SK-N-MC (cell line): ENCODE results near the gene PDE4B.

Experiments used
- DNase-seq: peaks from one replicate; pipeline ENCODE4 v3.0.0-alpha.2; 2011; ENCODE audit warnings: low read depth, low spot score
- H3K27ac ChIP-seq: fragments of 200-600 bp; sonication (generic); 2 replicates; pipeline ENCODE4 v1.5.1; 2016; ENCODE audit warnings: mixed run types
- H3K36me3 ChIP-seq: fragments of 200-600 bp; sonication (generic); 2 replicates; pipeline ENCODE4 v1.6.1; 2017; ENCODE audit warnings: antibody characterized with exemption, low read length, mixed read lengths; ENCODE audit not compliant: insufficient read depth
- H3K4me3 ChIP-seq: fragments of 200-600 bp; sonication (generic); 2 replicates; pipeline ENCODE4 v1.5.1; 2016
- H3K9ac ChIP-seq: fragments of 200-600 bp; sonication (generic); 2 replicates; pipeline ENCODE4 v1.8.0; 2017; ENCODE audit warnings: mixed run types, mixed read lengths; ENCODE audit not compliant: insufficient read length
- H3K9me3 ChIP-seq: fragments of 200-600 bp; sonication (generic); 2 replicates; pipeline ENCODE4 v1.6.1; 2017; ENCODE audit warnings: low read depth, mild to moderate bottlenecking, antibody characterized with exemption, low read length, moderate library complexity, mixed read lengths
- EZH2 ChIP-seq: fragments of 200-600 bp; sonication (generic); IDR thresholded peaks from one replicate; pipeline ENCODE4 v1.6.1; 2017; ENCODE audit warnings: antibody characterized with exemption
- FOXP2 ChIP-seq: optimal IDR thresholded peaks from 2 replicates; pipeline ENCODE3; 2011; ENCODE audit warnings: mild to moderate bottlenecking, moderate library complexity; ENCODE audit not compliant: insufficient read depth; ENCODE audit errors: extremely low read length, control extremely low read depth
- POLR2AphosphoS5 ChIP-seq: IDR thresholded peaks from 2 replicates; pipeline ENCODE4 v1.6.1; 2012; ENCODE audit warnings: mild to moderate bottlenecking, low read depth, low read length, borderline replicate concordance

The PDE4B gene

DNA sequence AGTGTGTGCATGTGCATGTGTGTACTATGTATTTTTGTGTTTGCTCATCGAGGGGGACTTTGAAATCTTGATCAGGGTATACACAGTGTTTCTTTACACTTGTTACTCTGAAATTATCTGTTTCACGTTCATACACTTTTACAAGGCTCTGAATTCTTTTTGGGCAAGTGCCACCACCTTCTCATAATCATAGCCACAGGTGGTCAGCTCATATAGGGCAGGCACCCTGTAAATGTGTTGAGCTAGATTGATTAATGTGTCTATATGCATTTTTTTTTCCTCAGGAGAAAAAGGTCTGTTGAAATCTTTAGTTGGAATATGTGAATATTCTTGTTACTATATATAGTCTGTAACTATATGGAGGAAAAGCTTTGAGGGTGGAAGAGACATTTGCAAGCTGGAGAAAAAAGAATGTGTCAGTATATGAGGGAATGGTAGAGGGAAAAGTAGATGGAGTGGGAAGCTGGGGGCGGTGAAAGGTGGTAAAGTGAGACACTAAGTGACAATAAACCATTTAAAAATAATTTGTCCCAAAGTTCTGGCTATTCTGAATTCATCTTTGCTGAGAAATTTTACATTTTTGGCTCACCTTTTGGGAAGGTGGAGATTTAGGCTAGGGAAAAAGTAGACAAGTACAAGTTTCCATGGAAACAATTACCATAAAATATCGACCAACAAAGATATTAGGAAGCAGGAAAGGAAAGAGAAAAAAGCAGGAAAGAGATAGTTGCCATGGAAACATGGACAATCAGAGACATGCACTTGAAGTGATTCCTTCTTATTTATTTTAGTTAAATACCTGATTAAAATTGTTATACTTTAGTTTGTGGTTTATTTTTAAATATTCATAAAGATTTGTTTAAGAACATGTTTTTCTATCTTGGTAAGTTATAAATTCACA lies 277.5 kb downstream of the PDE4B start:
- Histone ChIP-seq H3K4me3 (no peak overlapping the region), H3K36me3 (no peaks in the 10 kb centered on the region), H3K9ac (no peak overlapping the region), H3K9me3 (no peaks in the 10 kb centered on the region), H3K27ac (no peak overlapping the region)
- TF ChIP-seq FOXP2 = no peak
- TF ChIP-seq POLR2AphosphoS5 = no peak
- no peak for TF ChIP-seq EZH2
- no peak for DNase-seq

DNA sequence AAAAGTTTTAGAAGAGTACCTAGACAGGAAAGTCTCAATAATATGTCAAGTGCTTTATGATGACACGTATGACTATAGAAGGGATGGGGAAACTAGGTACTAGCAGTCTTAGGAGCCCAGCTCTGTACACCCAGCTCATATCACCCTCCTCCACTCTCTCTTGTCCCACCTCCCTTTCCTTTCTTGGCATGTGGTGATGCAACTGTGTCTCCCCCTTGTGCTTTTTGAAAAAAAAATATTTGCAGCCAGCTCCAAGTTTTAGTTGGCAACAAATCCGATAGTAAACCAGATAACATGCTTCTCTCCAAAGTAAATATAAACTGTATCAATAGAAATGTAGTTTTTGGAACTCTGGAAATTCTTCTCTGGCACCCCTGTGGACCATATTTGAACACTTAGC lies 280.7 kb downstream of the PDE4B start:
- H3K36me3 ChIP-seq = no peaks in the 10 kb centered on the region
- no peaks in the 10 kb centered on the region for H3K9me3 ChIP-seq
- no peak for DNase-seq
- H3K27ac ChIP-seq = no peak overlapping the region
- no peak overlapping the region for H3K4me3 ChIP-seq
- no peak for TF ChIP-seq FOXP2
- TF ChIP-seq POLR2AphosphoS5 = no peak
- TF ChIP-seq EZH2 = no peak
- H3K9ac ChIP-seq = no peak overlapping the region

DNA sequence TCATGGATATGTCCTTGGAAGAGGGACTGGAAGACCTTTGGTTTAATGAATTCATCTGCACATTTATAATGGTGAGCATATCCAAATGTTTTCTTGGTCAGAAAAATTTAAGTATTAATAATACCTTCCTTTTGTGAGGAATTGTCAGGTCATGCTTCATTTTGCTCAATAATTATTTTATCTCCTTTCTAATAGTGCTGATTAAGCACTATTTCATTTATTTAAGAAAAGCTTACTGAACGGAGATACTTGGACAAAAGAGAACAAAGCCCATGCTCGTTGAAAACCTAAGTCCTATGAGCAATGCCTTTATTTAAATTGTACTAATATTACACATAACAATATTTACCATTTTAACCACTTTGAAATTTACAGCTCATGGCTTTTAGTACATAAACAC lies 281.5 kb downstream of the PDE4B start:
- H3K4me3 ChIP-seq = no peak overlapping the region
- H3K9me3 ChIP-seq = no peaks in the 10 kb centered on the region
- DNase-seq = no peak
- H3K27ac ChIP-seq = no peak overlapping the region
- H3K9ac ChIP-seq = no peak overlapping the region
- H3K36me3 ChIP-seq = no peaks in the 10 kb centered on the region
- TF ChIP-seq EZH2 (no peak), FOXP2 (no peak), POLR2AphosphoS5 (no peak)

DNA sequence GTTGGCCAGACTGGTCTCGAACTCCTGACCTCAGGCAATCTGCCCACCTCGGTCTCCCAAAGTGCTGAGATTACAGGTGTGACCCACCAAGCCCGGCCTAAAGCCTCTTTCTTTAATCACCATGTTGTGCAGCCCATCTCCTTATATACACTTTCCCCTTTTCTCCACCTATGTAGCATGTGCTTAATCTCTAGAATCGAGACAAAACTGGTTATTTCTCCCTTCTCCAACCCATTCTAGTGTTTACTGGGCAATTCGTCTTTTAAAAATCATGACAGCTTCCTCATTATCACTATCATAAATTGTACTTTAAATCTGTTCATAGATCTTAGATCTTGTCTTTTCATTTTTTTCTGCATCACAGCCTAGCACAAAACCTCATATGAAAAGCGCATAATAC lies 285.7 kb downstream of the PDE4B start:
- H3K9ac ChIP-seq = no peak overlapping the region
- H3K27ac ChIP-seq = no peak overlapping the region
- DNase-seq = no peak
- no peak overlapping the region for H3K4me3 ChIP-seq
- H3K36me3 ChIP-seq = no peaks in the 10 kb centered on the region
- no peaks in the 10 kb centered on the region for H3K9me3 ChIP-seq
- TF ChIP-seq FOXP2 = no peak
- no peak for TF ChIP-seq POLR2AphosphoS5
- no peak for TF ChIP-seq EZH2

DNA sequence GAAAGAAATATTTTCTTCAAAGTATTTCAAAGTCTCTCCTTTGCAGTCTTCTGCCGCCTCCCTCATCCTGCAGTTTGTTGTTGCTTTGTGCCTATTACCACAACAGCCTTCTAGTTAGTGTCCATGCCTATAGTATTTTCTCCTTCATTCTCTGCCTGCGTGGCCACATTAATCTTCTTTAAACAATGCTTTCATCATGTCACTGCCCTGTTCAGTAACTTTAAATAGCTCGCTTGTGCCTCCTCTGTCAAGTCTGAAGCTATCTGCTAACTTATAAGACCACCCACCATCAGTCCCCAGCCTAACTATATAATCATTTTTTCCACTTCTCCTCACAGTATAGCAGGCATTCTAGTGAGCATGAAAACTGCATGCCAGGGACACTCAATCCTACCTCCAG lies 290.3 kb downstream of the PDE4B start:
- TF ChIP-seq POLR2AphosphoS5 (no peak), EZH2 (no peak), FOXP2 (no peak)
- H3K4me3 ChIP-seq = no peak overlapping the region
- H3K27ac ChIP-seq = no peak overlapping the region
- no peaks in the 10 kb centered on the region for H3K36me3 ChIP-seq
- no peaks in the 10 kb centered on the region for H3K9me3 ChIP-seq
- no peak for DNase-seq
- H3K9ac ChIP-seq = no peak overlapping the region

DNA sequence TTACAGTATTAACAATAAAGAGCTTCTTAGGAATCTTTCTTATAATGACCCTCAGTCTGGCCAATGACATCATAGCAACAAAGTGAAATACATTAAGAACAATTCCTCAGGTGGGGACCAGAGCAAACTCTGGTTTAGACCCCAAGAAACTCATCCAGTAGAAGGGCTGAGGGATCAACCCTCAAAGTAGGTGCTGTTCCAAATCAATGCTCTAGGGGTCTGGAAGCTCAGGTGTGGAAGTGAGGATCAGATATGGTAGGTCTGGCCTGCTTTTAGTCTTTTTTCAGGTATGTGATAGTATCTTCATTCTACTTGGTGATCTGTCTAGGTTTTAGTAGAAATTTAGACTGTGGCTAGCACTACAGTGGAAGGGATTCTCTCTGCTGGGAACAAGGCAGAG lies 291.7 kb downstream of the PDE4B start:
- Histone ChIP-seq H3K9me3 (no peaks in the 10 kb centered on the region), H3K36me3 (no peaks in the 10 kb centered on the region), H3K9ac (no peak overlapping the region), H3K4me3 (no peak overlapping the region), H3K27ac (no peak overlapping the region)
- DNase-seq = no peak
- TF ChIP-seq POLR2AphosphoS5 = no peak
- TF ChIP-seq EZH2 = no peak

DNA sequence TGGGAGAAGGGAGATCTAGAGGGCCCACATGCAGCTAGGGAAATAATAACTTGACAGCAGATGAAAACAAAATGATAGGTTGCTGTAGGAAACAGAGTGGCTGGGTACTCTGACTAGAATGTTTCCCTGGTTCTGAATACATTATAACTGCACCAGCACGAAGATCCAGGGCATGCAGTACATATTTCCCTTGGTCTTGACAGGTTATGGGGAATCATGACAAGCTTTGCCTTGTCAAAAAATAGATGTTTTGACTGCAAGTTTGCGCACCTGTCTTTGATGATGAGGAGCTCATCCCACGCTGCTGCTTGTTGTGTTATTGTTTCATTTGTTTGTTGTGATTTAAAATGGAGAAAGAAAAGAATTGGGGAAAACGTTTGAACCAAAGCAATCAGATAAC lies 292.9 kb downstream of the PDE4B start:
- DNase-seq = no peak
- TF ChIP-seq EZH2 = no peak
- no peak for TF ChIP-seq FOXP2
- no peak for TF ChIP-seq POLR2AphosphoS5

DNA sequence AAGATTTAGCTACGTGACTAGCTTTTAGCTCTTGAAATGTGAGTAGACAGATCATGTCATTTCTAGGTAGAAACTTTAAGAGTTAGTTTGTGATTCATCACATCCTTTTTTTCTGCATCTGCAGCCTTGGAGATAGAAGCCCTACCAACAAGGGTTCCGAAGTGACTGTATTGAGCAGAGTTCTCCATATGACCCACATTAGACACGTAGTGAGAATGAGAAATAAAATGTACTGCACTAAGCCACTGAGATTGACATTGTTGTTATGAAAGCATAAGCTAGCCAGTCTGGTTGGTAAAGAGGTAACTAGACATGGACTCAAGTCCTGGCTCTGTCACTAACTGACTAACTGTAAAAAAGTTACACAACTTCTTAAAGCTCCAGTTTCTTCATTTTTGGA lies 296.1 kb downstream of the PDE4B start:
- Histone ChIP-seq H3K36me3 (no peaks in the 10 kb centered on the region), H3K27ac (no peak overlapping the region), H3K9ac (no peak overlapping the region), H3K9me3 (no peaks in the 10 kb centered on the region), H3K4me3 (no peak overlapping the region)
- no peak for DNase-seq
- TF ChIP-seq FOXP2 (no peak), POLR2AphosphoS5 (no peak), EZH2 (no peak)

More for the DNA sequence above, 292.9 kb downstream of the PDE4B start:
- Histone ChIP-seq H3K27ac (no peak overlapping the region), H3K9me3 (no peaks in the 10 kb centered on the region), H3K4me3 (no peak overlapping the region), H3K9ac (no peak overlapping the region), H3K36me3 (no peaks in the 10 kb centered on the region)
